ENCODE measurements around the gene LHPP. TPM values are rescaled to one million over a fixed set of nuclear protein-coding genes. Genes with fewer than 3 reads are reported as not detected.

Gene LHPP
- polyA plus RNA-seq, 2 of the 4 experiments (the other 2 are of a cell fraction): 14.4 to 18.6 TPM

DNA sequence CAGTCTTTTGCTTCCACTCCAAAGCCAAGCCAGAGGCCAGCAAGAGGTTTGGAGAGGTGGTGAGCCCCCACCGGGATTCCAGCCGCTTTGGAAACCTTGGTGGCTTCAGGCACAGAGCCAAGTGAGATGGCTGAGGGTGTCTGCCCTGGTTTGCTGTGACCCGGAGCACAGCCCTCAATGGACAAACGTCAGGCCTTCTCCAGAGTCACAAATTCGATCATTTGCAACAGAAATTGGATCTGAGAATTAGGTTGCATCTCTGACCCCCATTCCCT is 10.9 kb upstream of the LHPP start (continued):
- no peak for TF ChIP-seq CTCF (IDR thresholded peaks at IDR 0.05)

- 77% methylated on average over 6 of the region's 6 CpGs for WGBS (ENCODE audit: missing lambda C conversion rate)
- ATAC-seq (no peak), FAIRE-seq (no peak), DNase-seq (ENCODE audit: low read depth in 1 of 2, low spot score in 1 of 2) (no peak)
- peaks cover 14% of the 10 kb centered on the region for H3K4me1 ChIP-seq
- POLR2A ChIA-PET: interaction anchor here (0.7 kb wide), 1 partner anchor 1355 kb away, joined by 4 read pairs; no protein-coding TSS in a partner anchor
- no peaks in the 10 kb centered on the region for H3K9me3 ChIP-seq
- CTCF ChIA-PET: interaction anchor here (1.1 kb wide), 1 partner anchor 9 kb away, joined by 3 read pairs; no protein-coding TSS in a partner anchor
- no peak overlapping the region for H3K4me2 ChIP-seq
- TF ChIP-seq SMC3 (IDR thresholded peaks at IDR 0.05): no peak
- TF ChIP-seq MYC (IDR thresholded peaks at IDR 0.05; ENCODE audit: borderline replicate concordance, low read length): no peak
- peak; percentile 45 for TF ChIP-seq MAFK (IDR thresholded peaks at IDR 0.05; ENCODE audit: partially characterized antibody)
- no peak for TF ChIP-seq ZC3H11A (IDR thresholded peaks at IDR 0.05)
- no peak for TF ChIP-seq CEBPB (IDR thresholded peaks at IDR 0.05)
- no peak for TF ChIP-seq ESRRA (IDR thresholded peaks at IDR 0.05; ENCODE audit: borderline replicate concordance, low read length)
- TF ChIP-seq RNF2 (IDR thresholded peaks at IDR 0.05; ENCODE audit: borderline replicate concordance, low read depth): no peak
- no peak for TF ChIP-seq CTCF (IDR thresholded peaks at IDR 0.05)
- no peak for TF ChIP-seq CHD4 (IDR thresholded peaks at IDR 0.05; ENCODE audit: borderline replicate concordance)
- no peak overlapping the region for H3K4me3 ChIP-seq
- no peak overlapping the region for H3K27ac ChIP-seq
These were observed 10.3 kb upstream of the LHPP start for GRCh38 chr10:124451276-124451675.

DNA sequence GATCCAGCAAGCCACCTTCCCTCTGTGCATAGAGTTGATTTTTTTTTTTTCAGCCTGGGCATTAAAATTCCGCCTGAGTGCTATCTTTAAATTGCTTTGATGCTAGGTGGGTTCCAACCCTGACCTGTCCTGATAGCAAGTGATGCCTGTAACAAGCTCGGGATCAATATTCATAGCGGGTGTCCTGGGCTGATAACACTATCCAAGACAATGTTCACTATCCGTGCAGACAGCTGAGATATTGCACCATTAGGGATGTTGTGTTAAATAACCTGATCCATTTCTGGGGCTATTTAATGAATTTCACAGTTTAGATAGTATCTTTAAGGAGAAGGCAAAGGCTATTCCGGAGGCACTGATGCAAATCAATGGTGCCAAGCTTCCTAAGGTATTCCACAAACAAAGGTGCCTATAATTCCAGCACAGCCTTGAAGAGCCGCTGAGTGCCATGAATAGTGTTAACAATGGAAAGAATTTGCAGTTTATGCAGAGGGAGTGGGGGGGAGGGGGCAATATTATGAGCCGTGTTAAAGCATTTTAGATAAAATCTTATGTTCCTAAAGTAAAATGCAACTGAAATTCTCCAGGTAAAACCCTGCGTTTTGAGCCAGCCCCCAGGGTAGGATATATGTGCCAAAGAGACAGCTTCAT is 7.5 kb upstream of the LHPP start:
- ChIA-PET POLR2A (no interaction called here), CTCF (interaction anchor here (1.0 to 1.3 kb wide), 3 partner anchors 11 to 291 kb away, joined by 3 to 4 read pairs (median 3); no protein-coding TSS in a partner anchor)
- WGBS (ENCODE audit: missing lambda C conversion rate): 39% methylated on average over 8 of the region's 8 CpGs
- H3K4me1 ChIP-seq: peaks cover 7% of the 10 kb centered on the region
- FAIRE-seq (no peak), ATAC-seq (no peak), DNase-seq (ENCODE audit: low read depth in 1 of 2, low spot score in 1 of 2) (no peak)
- H3K4me3 ChIP-seq: no peak overlapping the region
- H3K9me3 ChIP-seq: no peaks in the 10 kb centered on the region
- no peak overlapping the region for H3K4me2 ChIP-seq
- no peak overlapping the region for H3K27ac ChIP-seq
- TF ChIP-seq MAZ (IDR thresholded peaks at IDR 0.05; ENCODE audit: borderline replicate concordance, low read depth, low read length) (no peak), JUNB (IDR thresholded peaks at IDR 0.05) (no peak), ESRRA (IDR thresholded peaks at IDR 0.05; ENCODE audit: borderline replicate concordance, low read length) (no peak), FOSB (CRISPR knock-in tag; IDR thresholded peaks at IDR 0.05) (no peak), EHF (CRISPR knock-in tag; IDR thresholded peaks at IDR 0.05) (no peak), PBX3 (IDR thresholded peaks at IDR 0.05) (no peak), CEBPB (IDR thresholded peaks at IDR 0.05) (no peak), CHD4 (IDR thresholded peaks at IDR 0.05; ENCODE audit: borderline replicate concordance) (no peak), USF2 (IDR thresholded peaks at IDR 0.05) (no peak), NR3C1 (IDR thresholded peaks at IDR 0.05) (no peak), TP53 (CRISPR knock-in tag; IDR thresholded peaks at IDR 0.05) (no peak), ZNF302 (CRISPR knock-in tag; IDR thresholded peaks at IDR 0.05) (no peak), EHMT2 (IDR thresholded peaks at IDR 0.05; ENCODE audit: low read depth) (no peak), KDM5A (IDR thresholded peaks at IDR 0.05) (no peak), NPAS2 (CRISPR knock-in tag; IDR thresholded peaks at IDR 0.05; ENCODE audit: borderline replicate concordance) (no peak)
- TF ChIP-seq, protein P1, sequence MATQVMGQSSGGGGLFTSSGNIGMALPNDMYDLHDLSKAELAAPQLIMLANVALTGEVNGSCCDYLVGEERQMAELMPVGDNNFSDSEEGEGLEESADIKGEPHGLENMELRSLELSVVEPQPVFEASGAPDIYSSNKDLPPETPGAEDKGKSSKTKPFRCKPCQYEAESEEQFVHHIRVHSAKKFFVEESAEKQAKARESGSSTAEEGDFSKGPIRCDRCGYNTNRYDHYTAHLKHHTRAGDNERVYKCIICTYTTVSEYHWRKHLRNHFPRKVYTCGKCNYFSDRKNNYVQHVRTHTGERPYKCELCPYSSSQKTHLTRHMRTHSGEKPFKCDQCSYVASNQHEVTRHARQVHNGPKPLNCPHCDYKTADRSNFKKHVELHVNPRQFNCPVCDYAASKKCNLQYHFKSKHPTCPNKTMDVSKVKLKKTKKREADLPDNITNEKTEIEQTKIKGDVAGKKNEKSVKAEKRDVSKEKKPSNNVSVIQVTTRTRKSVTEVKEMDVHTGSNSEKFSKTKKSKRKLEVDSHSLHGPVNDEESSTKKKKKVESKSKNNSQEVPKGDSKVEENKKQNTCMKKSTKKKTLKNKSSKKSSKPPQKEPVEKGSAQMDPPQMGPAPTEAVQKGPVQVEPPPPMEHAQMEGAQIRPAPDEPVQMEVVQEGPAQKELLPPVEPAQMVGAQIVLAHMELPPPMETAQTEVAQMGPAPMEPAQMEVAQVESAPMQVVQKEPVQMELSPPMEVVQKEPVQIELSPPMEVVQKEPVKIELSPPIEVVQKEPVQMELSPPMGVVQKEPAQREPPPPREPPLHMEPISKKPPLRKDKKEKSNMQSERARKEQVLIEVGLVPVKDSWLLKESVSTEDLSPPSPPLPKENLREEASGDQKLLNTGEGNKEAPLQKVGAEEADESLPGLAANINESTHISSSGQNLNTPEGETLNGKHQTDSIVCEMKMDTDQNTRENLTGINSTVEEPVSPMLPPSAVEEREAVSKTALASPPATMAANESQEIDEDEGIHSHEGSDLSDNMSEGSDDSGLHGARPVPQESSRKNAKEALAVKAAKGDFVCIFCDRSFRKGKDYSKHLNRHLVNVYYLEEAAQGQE (IDR thresholded peaks at IDR 0.05): no peak
- TF ChIP-seq, protein P2, sequence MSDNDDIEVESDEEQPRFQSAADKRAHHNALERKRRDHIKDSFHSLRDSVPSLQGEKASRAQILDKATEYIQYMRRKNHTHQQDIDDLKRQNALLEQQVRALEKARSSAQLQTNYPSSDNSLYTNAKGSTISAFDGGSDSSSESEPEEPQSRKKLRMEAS (IDR thresholded peaks at IDR 0.05): no peak
